ENCODE measurements around the gene SLC12A8. TPM values are rescaled to one million over a fixed set of nuclear protein-coding genes. Genes with fewer than 3 reads are reported as not detected.

SLC12A8 gene
- total and polyA plus RNA-seq, 2 donors (not counting 1 experiment from before 2014, with no cell fraction given): 0.57 to 1.1 TPM

DNA sequence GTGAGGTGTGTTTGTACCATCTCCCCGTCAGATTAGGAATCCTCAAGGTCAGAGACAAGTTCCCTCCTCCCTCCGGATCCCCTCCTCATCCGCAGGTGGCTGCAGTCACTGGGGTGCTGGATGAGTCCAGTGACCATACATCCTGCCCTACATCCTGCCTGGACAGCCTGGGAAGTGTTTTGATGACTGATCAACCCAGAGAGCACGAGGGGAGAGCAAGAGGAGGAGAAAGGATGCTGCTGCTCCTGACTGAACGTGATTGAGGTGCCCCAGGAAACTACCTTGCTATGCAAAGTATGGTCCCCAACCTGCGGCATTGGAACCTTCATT lies 65.1 kb downstream of the SLC12A8 start:
- Histone ChIP-seq H3K4me1 (ENCODE audit: control insufficient read depth in 2 of 2, insufficient read depth in 2 of 2, low read length in 2 of 2) (peaks cover 50 to 78% of the 10 kb centered on the region in 2 donors), H3K27me3 (replicated peaks in 1 of 4; ENCODE audit: control extremely low read depth in 1 of 4, control insufficient read depth in 3 of 4, insufficient read depth in 4 of 4, low read length in 3 of 4) (no peaks in the 10 kb centered on the region), H2AFZ (ENCODE audit: insufficient read depth, low read depth, low read length, poor library complexity, severe bottlenecking) (peak overlapping the region; percentile 43), H3K4me2 (replicated peaks; ENCODE audit: low read depth, low read length, poor library complexity, severe bottlenecking) (peak overlapping the region; percentile 62), H3K27ac (ENCODE audit: low read length in 2 of 2) (peak overlapping the region; percentile 45 to 53), H3K9me3 (ENCODE audit: control extremely low read depth in 1 of 3, control insufficient read depth in 2 of 3, insufficient read depth in 1 of 3, low read length in 2 of 3) (peaks cover 0 to 11% (median 0%) of the 10 kb centered on the region in 3 donors), H3K79me2 (ENCODE audit: control insufficient read depth, insufficient read depth, low read length) (no peaks in the 10 kb centered on the region), H4K20me1 (ENCODE audit: control insufficient read depth, insufficient read depth, low read length, poor library complexity, severe bottlenecking) (no peaks in the 10 kb centered on the region), H3K9ac (ENCODE audit: low read length) (peak overlapping the region; percentile 21), H3K4me3 (ENCODE audit: control extremely low read depth in 1 of 5, extremely low read depth in 1 of 5, insufficient read depth in 1 of 5, low read depth in 2 of 5, low read length in 4 of 5) (peak overlapping the region in 1 of 5 experiments; percentile 24), H3K36me3 (replicated peaks in 1 of 2; ENCODE audit: control extremely low read depth in 1 of 2, control insufficient read depth in 1 of 2, extremely low read depth in 1 of 2, insufficient read depth in 2 of 2, low read length in 1 of 2) (no peaks in the 10 kb centered on the region)
- DNase-seq (no peak), ATAC-seq (ENCODE audit: low read depth) (no peak)
- intact Hi-C loops (cut with micrococcal nuclease): loop anchor here (5.0 kb wide), 1 partner anchor 90 kb away; the partner anchor contains the start of gene HEG1
- CTCF ChIA-PET: no interaction called here
- Mint-ChIP-seq H3K9me3 (ENCODE audit: insufficient read depth) (no peaks in the 10 kb centered on the region), H3K27me3 (no peaks in the 10 kb centered on the region), H3K4me1 (peaks cover 57% of the 10 kb centered on the region), H3K4me3 (peak overlapping the region; percentile 47), H3K27ac (peak overlapping the region; percentile 81)
- TF ChIP-seq, protein P1, sequence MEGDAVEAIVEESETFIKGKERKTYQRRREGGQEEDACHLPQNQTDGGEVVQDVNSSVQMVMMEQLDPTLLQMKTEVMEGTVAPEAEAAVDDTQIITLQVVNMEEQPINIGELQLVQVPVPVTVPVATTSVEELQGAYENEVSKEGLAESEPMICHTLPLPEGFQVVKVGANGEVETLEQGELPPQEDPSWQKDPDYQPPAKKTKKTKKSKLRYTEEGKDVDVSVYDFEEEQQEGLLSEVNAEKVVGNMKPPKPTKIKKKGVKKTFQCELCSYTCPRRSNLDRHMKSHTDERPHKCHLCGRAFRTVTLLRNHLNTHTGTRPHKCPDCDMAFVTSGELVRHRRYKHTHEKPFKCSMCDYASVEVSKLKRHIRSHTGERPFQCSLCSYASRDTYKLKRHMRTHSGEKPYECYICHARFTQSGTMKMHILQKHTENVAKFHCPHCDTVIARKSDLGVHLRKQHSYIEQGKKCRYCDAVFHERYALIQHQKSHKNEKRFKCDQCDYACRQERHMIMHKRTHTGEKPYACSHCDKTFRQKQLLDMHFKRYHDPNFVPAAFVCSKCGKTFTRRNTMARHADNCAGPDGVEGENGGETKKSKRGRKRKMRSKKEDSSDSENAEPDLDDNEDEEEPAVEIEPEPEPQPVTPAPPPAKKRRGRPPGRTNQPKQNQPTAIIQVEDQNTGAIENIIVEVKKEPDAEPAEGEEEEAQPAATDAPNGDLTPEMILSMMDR (IDR thresholded peaks at IDR 0.05): no peak
- TF ChIP-seq EZH2 (IDR thresholded peaks at IDR 0.05; ENCODE audit: borderline replicate concordance, insufficient read depth, low read depth, low read length, poor library complexity, severe bottlenecking): no peak
- POLR2A ChIA-PET: no interaction called here
- 30% methylated on average over 4 of the region's 6 CpGs for WGBS (ENCODE audit: insufficient coverage)

DNA sequence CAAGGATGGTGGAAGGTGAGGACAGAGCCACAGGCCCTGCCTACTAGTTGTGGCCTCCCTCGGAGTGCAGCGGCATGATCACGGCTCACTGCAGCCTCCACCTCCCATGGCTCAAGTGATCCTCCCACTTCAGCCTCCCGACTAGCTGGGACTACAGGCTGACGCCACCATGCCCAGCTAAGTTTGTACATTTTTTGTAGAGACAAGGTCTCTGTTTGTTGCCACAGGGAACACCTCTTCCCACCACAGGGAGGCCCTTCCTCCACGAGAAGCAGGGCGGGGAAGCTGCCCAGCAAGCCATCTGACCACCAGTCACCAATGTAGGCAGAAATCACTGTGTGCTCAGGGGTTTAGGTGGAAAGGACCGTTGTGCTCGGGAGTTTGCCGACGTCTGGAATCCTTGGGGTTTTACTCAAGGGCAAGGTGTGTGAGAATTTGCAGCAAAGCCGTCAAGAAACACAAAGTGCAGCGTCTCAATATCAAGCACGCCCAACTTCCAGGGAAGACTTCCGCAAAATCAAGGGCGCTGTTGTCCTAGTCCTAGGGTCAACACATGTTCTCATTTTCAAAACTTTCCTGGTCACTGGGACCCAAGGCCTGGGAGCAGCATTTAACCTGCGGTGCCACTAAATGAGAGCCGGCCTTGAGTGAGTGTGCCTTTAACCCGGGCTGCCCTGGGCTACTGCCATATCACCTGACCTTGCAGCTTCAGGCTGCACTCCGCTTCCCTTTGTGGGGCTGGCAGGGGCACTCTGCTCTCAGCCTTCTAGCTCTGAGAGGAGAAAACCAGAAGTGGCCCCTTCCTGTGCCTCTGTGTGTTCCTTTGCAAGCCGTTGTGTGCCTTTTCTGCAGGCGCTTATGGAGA lies 65.7 kb downstream of the SLC12A8 start:
- peak overlapping the region in 1 of 5 experiments; percentile 24 for H3K4me3 ChIP-seq (ENCODE audit: control extremely low read depth in 1 of 5, extremely low read depth in 1 of 5, insufficient read depth in 1 of 5, low read depth in 2 of 5, low read length in 4 of 5)
- peak overlapping the region; percentile 43 for H2AFZ ChIP-seq (ENCODE audit: insufficient read depth, low read depth, low read length, poor library complexity, severe bottlenecking)
- Mint-ChIP-seq H3K4me3 (peak overlapping the region; percentile 47), H3K4me1 (peaks cover 63% of the 10 kb centered on the region), H3K9me3 (ENCODE audit: insufficient read depth) (no peaks in the 10 kb centered on the region), H3K27me3 (no peaks in the 10 kb centered on the region), H3K27ac (peak overlapping the region; percentile 81)
- peak overlapping the region; percentile 21 for H3K9ac ChIP-seq (ENCODE audit: low read length)
- peaks cover 56 to 84% of the 10 kb centered on the region in 2 donors for H3K4me1 ChIP-seq (ENCODE audit: control insufficient read depth in 2 of 2, insufficient read depth in 2 of 2, low read length in 2 of 2)
- intact Hi-C loops (cut with micrococcal nuclease): loop anchor here (5.0 kb wide), 1 partner anchor 90 kb away; the partner anchor contains the start of gene HEG1
- DNase-seq (peak; percentile 68), ATAC-seq (ENCODE audit: low read depth) (peak; percentile 71)
- POLR2A ChIA-PET: no interaction called here
- H3K9me3 ChIP-seq (ENCODE audit: control extremely low read depth in 1 of 3, control insufficient read depth in 2 of 3, insufficient read depth in 1 of 3, low read length in 2 of 3): peaks cover 0 to 11% (median 0%) of the 10 kb centered on the region in 3 donors
- peak overlapping the region; percentile 62 for H3K4me2 ChIP-seq (replicated peaks; ENCODE audit: low read depth, low read length, poor library complexity, severe bottlenecking)
- no peaks in the 10 kb centered on the region for H3K36me3 ChIP-seq (replicated peaks in 1 of 2; ENCODE audit: control extremely low read depth in 1 of 2, control insufficient read depth in 1 of 2, extremely low read depth in 1 of 2, insufficient read depth in 2 of 2, low read length in 1 of 2)
- H4K20me1 ChIP-seq (ENCODE audit: control insufficient read depth, insufficient read depth, low read length, poor library complexity, severe bottlenecking): no peaks in the 10 kb centered on the region
- no peaks in the 10 kb centered on the region for H3K79me2 ChIP-seq (ENCODE audit: control insufficient read depth, insufficient read depth, low read length)
- WGBS (ENCODE audit: insufficient coverage): 52% methylated on average over 13 of the region's 22 CpGs
- peak overlapping the region; percentile 45 to 53 for H3K27ac ChIP-seq (ENCODE audit: low read length in 2 of 2)
- CTCF ChIA-PET: no interaction called here
- TF ChIP-seq, protein P1 (IDR thresholded peaks at IDR 0.05): no peak
- no peak for TF ChIP-seq EZH2 (IDR thresholded peaks at IDR 0.05; ENCODE audit: borderline replicate concordance, insufficient read depth, low read depth, low read length, poor library complexity, severe bottlenecking)
- no peaks in the 10 kb centered on the region for H3K27me3 ChIP-seq (replicated peaks in 1 of 4; ENCODE audit: control extremely low read depth in 1 of 4, control insufficient read depth in 3 of 4, insufficient read depth in 4 of 4, low read length in 3 of 4)

Measured in B cell (primary cell).